GM12891 (cell line): ENCODE data around the gene CCDC190.

Experiments used
- DNase-seq: peaks from one replicate; pipeline ENCODE4 v3.0.0; 2011; ENCODE audit warnings: low spot score; ENCODE audit not compliant: insufficient read length
- FAIRE-seq: peaks from 2 replicates; lab custom pipeline; 2011; peaks lifted over from hg19 to GRCh38; lab: Jason Lieb, UNC
- PAX5 ChIP-seq: IDR thresholded peaks from 2 replicates; pipeline ENCODE4 v1.6.1; 2011; ENCODE audit warnings: low read length, moderate library complexity, mild to moderate bottlenecking; ENCODE audit not compliant: insufficient read depth, severe bottlenecking
- POLR2A ChIP-seq: IDR thresholded peaks from 2 replicates; pipeline ENCODE4 v1.6.1; 2011; ENCODE audit warnings: low read depth, low read length, control low read depth
- POLR2AphosphoS5 ChIP-seq: IDR thresholded peaks from 2 replicates; pipeline ENCODE4 v1.6.1; 2011; ENCODE audit warnings: low read depth, low read length, control low read depth
- POU2F2 ChIP-seq: IDR thresholded peaks from 2 replicates; pipeline ENCODE4 v1.6.1; 2011; ENCODE audit warnings: low read depth, mild to moderate bottlenecking, control low read depth, low read length, moderate library complexity
- SPI1 ChIP-seq: IDR thresholded peaks from 2 replicates; pipeline ENCODE4 v1.6.1; 2011; ENCODE audit warnings: low read depth, low read length, control low read depth
- TAF1 ChIP-seq: IDR thresholded peaks from 2 replicates; pipeline ENCODE4 v1.6.1; 2011; ENCODE audit warnings: low read depth, low read length, control low read depth

The CCDC190 gene

GRCh38 chr1:162856260-162856659, 4.7 kb downstream of the CCDC190 start:
- TF ChIP-seq POLR2AphosphoS5 (no peak), TAF1 (no peak), PAX5 (no peak), POLR2A (no peak), POU2F2 (no peak), SPI1 (no peak)
- DNase-seq (no peak), FAIRE-seq (no peak)

GRCh38 chr1:162855461-162856150, 5.4 kb downstream of the CCDC190 start:
- DNase-seq = no peak
- TF ChIP-seq POU2F2 (no peak), PAX5 (no peak), POLR2AphosphoS5 (no peak), SPI1 (no peak), POLR2A (no peak), TAF1 (no peak)
- FAIRE-seq = no peak

GRCh38 chr1:162854245-162854882, 6.6 kb downstream of the CCDC190 start:
- TF ChIP-seq POU2F2 (no peak), SPI1 (peak; percentile 87)
- DNase-seq = peak; percentile 19
- FAIRE-seq = peak; percentile 61

DNA sequence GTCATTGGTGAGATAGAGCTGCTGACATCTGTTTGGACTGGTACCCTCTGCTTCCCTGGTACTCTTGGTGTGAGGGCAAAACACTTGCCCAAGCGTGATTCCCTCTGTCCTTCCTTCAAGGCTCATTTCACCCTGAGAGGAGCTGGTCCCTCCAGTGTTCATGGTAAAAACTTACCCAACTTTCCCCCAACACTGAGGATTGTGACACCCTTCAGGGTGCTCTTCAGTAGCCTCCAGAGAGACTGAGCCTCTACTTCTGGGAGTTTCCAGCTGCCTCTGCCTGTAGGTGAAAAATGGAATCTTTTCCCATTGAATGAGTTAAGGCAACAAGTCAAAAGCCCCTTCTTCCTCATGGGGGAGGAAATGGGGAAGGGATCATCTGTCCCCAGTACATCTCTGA, 9.6 kb downstream of the CCDC190 start:
- DNase-seq (no peak), FAIRE-seq (no peak)
- no peak for TF ChIP-seq TAF1
- no peak for TF ChIP-seq PAX5
- TF ChIP-seq POLR2A = no peak
- TF ChIP-seq SPI1 = no peak
- no peak for TF ChIP-seq POU2F2
- TF ChIP-seq POLR2AphosphoS5 = no peak

DNA sequence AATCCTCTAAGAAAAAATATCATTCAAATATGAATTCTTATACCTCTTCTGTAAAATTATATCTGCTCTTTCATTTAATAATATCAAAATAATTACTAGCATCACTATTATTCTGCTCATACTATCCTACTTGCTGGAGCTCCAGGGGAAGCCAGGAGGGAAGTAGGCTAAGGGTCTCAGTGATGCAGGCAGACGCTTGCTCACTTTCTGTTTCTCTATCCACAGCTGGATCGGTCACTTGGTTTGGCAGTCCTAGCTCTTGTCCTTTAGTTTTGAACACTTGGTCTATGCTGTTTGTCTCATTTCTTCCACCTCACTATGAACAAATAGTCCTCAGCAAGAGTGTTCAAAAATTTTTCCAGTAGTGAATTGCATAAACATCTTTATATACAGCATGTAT, 11.3 kb downstream of the CCDC190 start:
- DNase-seq = no peak
- no peak for TF ChIP-seq POLR2A
- no peak for TF ChIP-seq SPI1
- no peak for TF ChIP-seq TAF1
- TF ChIP-seq POU2F2 = no peak
- no peak for TF ChIP-seq POLR2AphosphoS5
- no peak for TF ChIP-seq PAX5
- FAIRE-seq = no peak

DNA sequence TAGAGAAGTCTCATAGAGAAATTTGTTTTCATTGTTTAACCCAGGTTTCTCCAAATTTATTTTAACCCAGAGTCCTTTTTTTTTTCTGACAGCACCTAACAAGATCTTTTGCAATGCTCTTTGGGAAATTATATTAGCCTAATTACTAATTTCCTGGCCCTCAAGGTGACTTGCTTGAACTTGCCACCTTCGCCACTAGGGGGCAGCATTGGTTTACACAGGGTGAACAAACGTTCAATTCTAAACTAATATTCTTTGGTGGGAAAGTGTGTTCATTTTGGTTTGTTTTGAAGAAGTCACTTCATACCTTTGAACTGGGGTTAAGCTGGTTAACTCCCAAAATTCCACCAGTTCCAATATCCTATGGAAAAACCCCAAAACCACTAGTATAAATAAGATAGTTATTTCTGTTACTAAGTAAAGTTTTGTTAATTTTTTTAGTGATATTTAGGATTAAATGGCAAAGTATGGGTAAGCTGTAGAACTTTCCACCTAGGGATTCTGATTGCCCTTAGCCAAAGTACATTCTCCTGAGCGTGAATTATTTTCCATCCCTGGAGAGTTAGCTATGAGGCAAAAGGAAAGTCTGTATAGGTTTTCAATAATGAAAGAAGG, 13.0 kb downstream of the CCDC190 start:
- TF ChIP-seq POLR2AphosphoS5 (no peak), POU2F2 (no peak), SPI1 (no peak), TAF1 (no peak), PAX5 (no peak), POLR2A (no peak)
- FAIRE-seq (peak; percentile 85), DNase-seq (peak; percentile 41)

- DNase-seq (no peak), FAIRE-seq (no peak)
These were observed 14.4 kb downstream of the CCDC190 start for GRCh38 chr1:162846256-162847212.

DNA sequence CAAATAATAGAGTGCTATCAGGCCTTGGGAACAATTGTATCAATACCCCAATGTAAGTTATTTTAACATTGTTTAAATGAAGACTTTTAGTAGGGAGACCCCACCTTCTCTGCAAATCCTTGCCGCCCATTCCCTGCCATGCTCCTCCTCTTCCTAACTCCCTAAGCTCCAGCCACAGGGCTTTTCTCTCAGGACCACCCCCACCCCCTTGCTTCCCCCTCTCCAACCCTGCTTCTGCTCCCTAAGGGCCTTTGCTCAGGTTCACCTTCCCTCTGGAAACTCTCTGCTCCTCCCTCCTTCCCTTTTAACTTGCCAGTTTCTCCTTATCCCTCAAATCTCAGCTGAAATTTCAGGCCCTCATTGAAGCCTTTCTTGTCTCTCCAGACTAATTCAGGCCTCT, 16.8 kb downstream of the CCDC190 start:
- FAIRE-seq (no peak), DNase-seq (no peak)
- TF ChIP-seq POLR2AphosphoS5 (no peak), TAF1 (no peak), POLR2A (no peak), SPI1 (no peak), PAX5 (no peak)

More at GRCh38 chr1:162846256-162847212, 14.4 kb downstream of the CCDC190 start:
- TF ChIP-seq POU2F2 = no peak
- no peak for TF ChIP-seq TAF1
